ENCODE results near the gene KRT222.

KRT222 gene

GRCh38 chr17:40614431-40615067 lies 50.4 kb downstream of the KRT222 start:
- H3K27me3 Mint-ChIP-seq: no peaks in the 10 kb centered on the region
- peaks cover 83% of the 10 kb centered on the region for H3K4me1 Mint-ChIP-seq (ENCODE audit: low read depth)
- peak overlapping the region; percentile 71 for H3K4me3 Mint-ChIP-seq
- H3K27ac Mint-ChIP-seq: peak overlapping the region; percentile 92
- H3K36me3 Mint-ChIP-seq: no peaks in the 10 kb centered on the region
- no peaks in the 10 kb centered on the region for H3K9me3 Mint-ChIP-seq (ENCODE audit: low read depth)

- Mint-ChIP-seq H3K4me3 (peak overlapping the region; percentile 74), H3K27ac (peak overlapping the region; percentile 94)
Measured at GRCh38 chr17:40613467-40614154, 51.4 kb downstream of the KRT222 start.

GRCh38 chr17:40612599-40613244 lies 52.3 kb downstream of the KRT222 start:
- Mint-ChIP-seq H3K4me1 (ENCODE audit: low read depth) (peaks cover 92% of the 10 kb centered on the region), H3K9me3 (ENCODE audit: low read depth) (no peaks in the 10 kb centered on the region), H3K36me3 (no peaks in the 10 kb centered on the region), H3K27ac (peak overlapping the region; percentile 94), H3K4me3 (peak overlapping the region; percentile 74), H3K27me3 (no peaks in the 10 kb centered on the region)

More at GRCh38 chr17:40613467-40614154, 51.4 kb downstream of the KRT222 start:
- Mint-ChIP-seq H3K27me3 (no peaks in the 10 kb centered on the region), H3K9me3 (ENCODE audit: low read depth) (no peaks in the 10 kb centered on the region), H3K4me1 (ENCODE audit: low read depth) (peaks cover 84% of the 10 kb centered on the region), H3K36me3 (no peaks in the 10 kb centered on the region)

GRCh38 chr17:40611840-40612474 lies 53.0 kb downstream of the KRT222 start:
- Mint-ChIP-seq H3K27ac (peak overlapping the region; percentile 95), H3K27me3 (no peaks in the 10 kb centered on the region), H3K4me3 (peak overlapping the region; percentile 79), H3K4me1 (ENCODE audit: low read depth) (peaks cover 96% of the 10 kb centered on the region), H3K36me3 (no peaks in the 10 kb centered on the region), H3K9me3 (ENCODE audit: low read depth) (no peaks in the 10 kb centered on the region)

GRCh38 chr17:40610359-40610758 lies 54.6 kb downstream of the KRT222 start:
- H3K27ac Mint-ChIP-seq: peak overlapping the region; percentile 93
- no peaks in the 10 kb centered on the region for H3K36me3 Mint-ChIP-seq
- peaks cover 96% of the 10 kb centered on the region for H3K4me1 Mint-ChIP-seq (ENCODE audit: low read depth)
- peak overlapping the region; percentile 72 for H3K4me3 Mint-ChIP-seq
- no peaks in the 10 kb centered on the region for H3K27me3 Mint-ChIP-seq
- no peaks in the 10 kb centered on the region for H3K9me3 Mint-ChIP-seq (ENCODE audit: low read depth)

- Mint-ChIP-seq H3K4me1 (ENCODE audit: low read depth) (peaks cover 97% of the 10 kb centered on the region), H3K27ac (peak overlapping the region; percentile 93), H3K27me3 (no peaks in the 10 kb centered on the region), H3K4me3 (peak overlapping the region; percentile 64), H3K36me3 (no peaks in the 10 kb centered on the region), H3K9me3 (ENCODE audit: low read depth) (no peaks in the 10 kb centered on the region)
Measured at GRCh38 chr17:40608061-40608581, 56.9 kb downstream of the KRT222 start.

- Mint-ChIP-seq H3K4me1 (ENCODE audit: low read depth) (peaks cover 97% of the 10 kb centered on the region), H3K4me3 (peak overlapping the region; percentile 64), H3K36me3 (no peaks in the 10 kb centered on the region), H3K27me3 (no peaks in the 10 kb centered on the region), H3K9me3 (ENCODE audit: low read depth) (no peaks in the 10 kb centered on the region), H3K27ac (peak overlapping the region; percentile 93)
Measured at GRCh38 chr17:40607641-40608040, 57.3 kb downstream of the KRT222 start.

GRCh38 chr17:40606548-40607353 lies 58.2 kb downstream of the KRT222 start:
- no peaks in the 10 kb centered on the region for H3K36me3 Mint-ChIP-seq
- no peaks in the 10 kb centered on the region for H3K9me3 Mint-ChIP-seq (ENCODE audit: low read depth)
- H3K27me3 Mint-ChIP-seq: no peaks in the 10 kb centered on the region
- H3K4me3 Mint-ChIP-seq: peak overlapping the region; percentile 79
- peaks cover 98% of the 10 kb centered on the region for H3K4me1 Mint-ChIP-seq (ENCODE audit: low read depth)
- H3K27ac Mint-ChIP-seq: peak overlapping the region; percentile 98

- no peaks in the 10 kb centered on the region for H3K27me3 Mint-ChIP-seq
Measured at GRCh38 chr17:40605306-40605705, 59.7 kb downstream of the KRT222 start.

More at GRCh38 chr17:40605306-40605705, 59.7 kb downstream of the KRT222 start:
- Mint-ChIP-seq H3K4me3 (peak overlapping the region; percentile 79), H3K27ac (peak overlapping the region; percentile 98), H3K36me3 (peaks cover 2% of the 10 kb centered on the region), H3K9me3 (ENCODE audit: low read depth) (no peaks in the 10 kb centered on the region), H3K4me1 (ENCODE audit: low read depth) (peaks cover 98% of the 10 kb centered on the region)
